Activated CD8-positive, alpha-beta T cell treated with anti-CD3 and anti-CD28 coated beads for 36 hours (primary cell): ENCODE measurements around the gene KCNIP4. TPM values are rescaled to one million over a fixed set of nuclear protein-coding genes. Genes with fewer than 3 reads are reported as not detected.
"Not testable (repeated sequence)": the region's sequence is repeated elsewhere in the genome, so short reads cannot be mapped to it uniquely, and the experiment has no call there.

Experiments
- ATAC-seq: fragments of 200-7000 bp; cut with Tn5 transposase; one replicate; pipeline ENCODE4 v1.10.0; 2021; ENCODE audit warnings: mild to moderate bottlenecking, moderate library complexity
- CTCF ChIA-PET: fragments of 350-600 bp; sonication (Branson Sonifier 250); formaldehyde crosslinking; loops from one replicate; lab custom pipeline; 2021; ENCODE audit warnings: antibody characterized with exemption; lab: Charles Lee
- POLR2A ChIA-PET: fragments of 350-600 bp; sonication (Branson Sonifier 250); formaldehyde crosslinking; loops from one replicate; lab custom pipeline; 2021; ENCODE audit warnings: antibody characterized with exemption; lab: Charles Lee
- DNase-seq: peaks from one replicate; pipeline ENCODE4 v3.0.0-alpha.2; 2020
- H3K27ac Mint-ChIP-seq: one replicate; pipeline ENCODE4 v1.8.0; 2021; ENCODE audit warnings: mild to moderate bottlenecking, mixed read lengths
- H3K27me3 Mint-ChIP-seq: one replicate; pipeline ENCODE4 v1.8.0; 2021; ENCODE audit warnings: mixed read lengths
- H3K36me3 Mint-ChIP-seq: one replicate; pipeline ENCODE4 v1.8.0; 2021; ENCODE audit warnings: low read depth, mixed read lengths
- H3K4me1 Mint-ChIP-seq: one replicate; pipeline ENCODE4 v1.8.0; 2021; ENCODE audit warnings: low read depth, mixed read lengths
- H3K4me3 Mint-ChIP-seq: one replicate; pipeline ENCODE4 v1.8.0; 2021; ENCODE audit warnings: mild to moderate bottlenecking, moderate library complexity, mixed read lengths
- H3K9me3 Mint-ChIP-seq: one replicate; pipeline ENCODE4 v1.8.0; 2021; ENCODE audit warnings: mixed read lengths
- CTCF ChIP-seq: fragments of 200-600 bp; IDR thresholded peaks from one replicate; pipeline ENCODE4 v1.8.0; 2022; ENCODE audit warnings: antibody characterized with exemption, mild to moderate bottlenecking
- intact Hi-C: fragments of 100-400 bp; cut with micrococcal nuclease; formaldehyde crosslinking; loops from one replicate; pipeline ENCODE4 v1.10.0; 2022
- total RNA-seq, 2 experiments: library from RNA; stranded (reverse); gene quantifications; one replicate each; pipeline ENCODE4 v1.2.3, GENCODE V29; 2021

KCNIP4 gene
- total RNA-seq, 2 experiments from 2014 or later, result not detected

- H3K4me3 Mint-ChIP-seq, result no peak overlapping the region
- H3K36me3 Mint-ChIP-seq, result no peaks in the 10 kb centered on the region
- POLR2A ChIA-PET, result no interaction called here
- ATAC-seq, result no peak
- no peak overlapping the region for H3K27ac Mint-ChIP-seq
- H3K4me1 Mint-ChIP-seq, result no peaks in the 10 kb centered on the region
- CTCF ChIA-PET, result interaction anchor here (2.0 kb wide), 1 partner anchor 15 kb away, joined by 9 read pairs; no protein-coding TSS in a partner anchor
- peaks cover 4% of the 10 kb centered on the region for H3K9me3 Mint-ChIP-seq
- no peak for DNase-seq
- H3K27me3 Mint-ChIP-seq, result peaks cover under 1% of the 10 kb centered on the region
- no peak for TF ChIP-seq CTCF
- intact Hi-C loops, result no loop called here
Measured at GRCh38 chr4:20787940-20788665, 1160.5 kb downstream of the KCNIP4 start.

GRCh38 chr4:20783134-20783533 lies 1165.4 kb downstream of the KCNIP4 start:
- ATAC-seq, H3K27ac Mint-ChIP-seq, H3K27me3 Mint-ChIP-seq, DNase-seq, H3K4me3 Mint-ChIP-seq, H3K36me3 Mint-ChIP-seq, H3K4me1 Mint-ChIP-seq, intact Hi-C loops, POLR2A ChIA-PET: not testable (repeated sequence)
- peaks cover 17% of the 10 kb centered on the region for H3K9me3 Mint-ChIP-seq
- CTCF ChIA-PET, result interaction anchor here (1.7 kb wide), 1 partner anchor 10 kb away, joined by 8 read pairs; no protein-coding TSS in a partner anchor

- Mint-ChIP-seq H3K4me3 (no peak overlapping the region), H3K36me3 (peaks cover 1% of the 10 kb centered on the region), H3K9me3 (peaks cover 17% of the 10 kb centered on the region), H3K27me3 (peaks cover 3% of the 10 kb centered on the region), H3K4me1 (no peaks in the 10 kb centered on the region), H3K27ac (no peak overlapping the region)
- ATAC-seq (no peak), DNase-seq (no peak)
- ChIA-PET CTCF (no interaction called here), POLR2A (no interaction called here)
- intact Hi-C loops, result loop anchor here (10.0 kb wide), 3 partner anchors 356 to 986 kb away; no protein-coding TSS in a partner anchor
- TF ChIP-seq CTCF, result no peak
Measured at GRCh38 chr4:20778896-20779295, 1169.7 kb downstream of the KCNIP4 start.

GRCh38 chr4:20773144-20773997 lies 1175.2 kb downstream of the KCNIP4 start:
- ATAC-seq (peak; percentile 51), DNase-seq (peak; percentile 37)
- Mint-ChIP-seq H3K4me1 (no peaks in the 10 kb centered on the region), H3K27ac (no peak overlapping the region), H3K9me3 (no peaks in the 10 kb centered on the region), H3K27me3 (no peaks in the 10 kb centered on the region), H3K36me3 (no peaks in the 10 kb centered on the region), H3K4me3 (no peak overlapping the region)
- ChIA-PET CTCF (interaction anchor here (0.6 to 2.4 kb wide), 24 partner anchors 9 to 999 kb away, joined by 3 to 10 read pairs (median 4); partner anchors contain the start of gene PACRGL), POLR2A (no interaction called here)
- intact Hi-C loops, result loop anchor here (10.0 kb wide), 3 partner anchors 361 to 991 kb away; no protein-coding TSS in a partner anchor
- peak; percentile 53 for TF ChIP-seq CTCF

- intact Hi-C loops, result no loop called here
- Mint-ChIP-seq H3K4me3 (no peak overlapping the region), H3K27ac (no peak overlapping the region), H3K4me1 (no peaks in the 10 kb centered on the region), H3K36me3 (no peaks in the 10 kb centered on the region), H3K27me3 (no peaks in the 10 kb centered on the region), H3K9me3 (no peaks in the 10 kb centered on the region)
- TF ChIP-seq CTCF, result no peak
- ATAC-seq (no peak), DNase-seq (no peak)
- ChIA-PET CTCF (interaction anchor here (1.1 kb wide), 1 partner anchor 9 kb away, joined by 3 read pairs; no protein-coding TSS in a partner anchor), POLR2A (no interaction called here)
Measured at GRCh38 chr4:20764366-20764992, 1184.1 kb downstream of the KCNIP4 start.
